Activated T-helper 9 cell treated with anti-CD3 and anti-CD28 coated beads, Interleukin-2, amount 50 U/mL, for 16 hours (primary cell): ENCODE data around the gene KCNG4.
A peak's percentile ranks its signal among the peaks of the same experiment; 100 is the strongest.

Experiments used
- DNase-seq: peaks from one replicate; pipeline ENCODE4 v3.0.0-alpha.2; 2020; ENCODE audit warnings: low read depth

KCNG4 gene

GRCh38 chr16:84239909-84240308, at the start of gene KCNG4:
TSS of gene KCNG4 (minus strand) at chr16:84240012. CDS start at chr16:84237485, 2,527 bp downstream.
- no peak for DNase-seq

- no peak for DNase-seq
These were observed 49.1 kb upstream of the KCNG4 start for GRCh38 chr16:84288902-84289301.

GRCh38 chr16:84286578-84287240, 46.9 kb upstream of the KCNG4 start:
- DNase-seq = no peak

GRCh38 chr16:84284154-84284722, 44.4 kb upstream of the KCNG4 start:
- DNase-seq = no peak

GRCh38 chr16:84283314-84284153, 43.7 kb upstream of the KCNG4 start:
- DNase-seq = no peak

GRCh38 chr16:84282533-84282932, 42.7 kb upstream of the KCNG4 start:
- no peak for DNase-seq

- DNase-seq = no peak
These were observed 41.3 kb upstream of the KCNG4 start for GRCh38 chr16:84281074-84281473.

GRCh38 chr16:84279881-84280280, 40.1 kb upstream of the KCNG4 start:
- DNase-seq = no peak

- no peak for DNase-seq
These were observed 39.2 kb upstream of the KCNG4 start for GRCh38 chr16:84278968-84279367.

- DNase-seq = no peak
These were observed 38.5 kb upstream of the KCNG4 start for GRCh38 chr16:84278333-84278732.

- DNase-seq = peak; percentile 57
These were observed 37.5 kb upstream of the KCNG4 start for GRCh38 chr16:84277244-84277823.

GRCh38 chr16:84275585-84276151, 35.9 kb upstream of the KCNG4 start:
- no peak for DNase-seq

- no peak for DNase-seq
These were observed 34.7 kb upstream of the KCNG4 start for GRCh38 chr16:84274515-84274914.

GRCh38 chr16:84272740-84273320, 33.0 kb upstream of the KCNG4 start:
- no peak for DNase-seq

GRCh38 chr16:84271866-84272265, 32.1 kb upstream of the KCNG4 start:
- DNase-seq = no peak

- no peak for DNase-seq
These were observed 31.2 kb upstream of the KCNG4 start for GRCh38 chr16:84271037-84271436.

- DNase-seq = no peak
These were observed 30.7 kb upstream of the KCNG4 start for GRCh38 chr16:84270531-84270930.

- no peak for DNase-seq
These were observed 30.3 kb upstream of the KCNG4 start for GRCh38 chr16:84270071-84270470.

GRCh38 chr16:84268291-84269040, 28.7 kb upstream of the KCNG4 start:
- DNase-seq = no peak

GRCh38 chr16:84267380-84267779, 27.6 kb upstream of the KCNG4 start:
- no peak for DNase-seq

GRCh38 chr16:84266451-84266850, 26.6 kb upstream of the KCNG4 start:
- no peak for DNase-seq
